Mesenchymal stem cell (in vitro differentiated cells and primary cell): ENCODE results near the gene LAMA5.

ENCODE experiments used
- DNase-seq: peaks from one replicate; pipeline ENCODE4 v3.0.0-alpha.2; 2013
- H2AFZ ChIP-seq: one replicate; pipeline ENCODE4 v1.6.1; 2013; ENCODE audit warnings: low read depth, mild to moderate bottlenecking, control low read depth, inconsistent platforms, low read length, moderate library complexity
- H2AK5ac ChIP-seq: 2 replicates; pipeline ENCODE4 v1.6.1; 2013; ENCODE audit warnings: low read length, moderate library complexity, mild to moderate bottlenecking, inconsistent platforms; ENCODE audit not compliant: severe bottlenecking
- H2BK120ac ChIP-seq: one replicate; pipeline ENCODE4 v1.6.1; 2013; ENCODE audit warnings: low read depth, mild to moderate bottlenecking, inconsistent platforms, low read length, moderate library complexity
- H2BK12ac ChIP-seq, 2 experiments: one replicate each; pipeline ENCODE4 v1.6.1; 2013; ENCODE audit warnings: inconsistent platforms in 2 of 2, low read length in 2 of 2, mild to moderate bottlenecking in 2 of 2, moderate library complexity in 2 of 2, control low read depth in 1 of 2
- H2BK15ac ChIP-seq: one replicate; pipeline ENCODE4 v1.6.1; 2013; ENCODE audit warnings: mild to moderate bottlenecking, low read depth, inconsistent platforms; ENCODE audit not compliant: poor library complexity, severe bottlenecking
- H2BK5ac ChIP-seq: 2 replicates; pipeline ENCODE4 v1.6.1; 2013; ENCODE audit warnings: low read depth, mild to moderate bottlenecking, low read length, control low read depth, inconsistent platforms; ENCODE audit not compliant: poor library complexity, severe bottlenecking
- H3K14ac ChIP-seq, 2 experiments: one replicate each; pipeline ENCODE4 v1.6.1; 2013; ENCODE audit warnings: inconsistent platforms in 2 of 2, low read length in 2 of 2, control low read depth in 1 of 2, mild to moderate bottlenecking in 1 of 2, moderate library complexity in 1 of 2
- H3K18ac ChIP-seq, 2 experiments: one replicate each; pipeline ENCODE4 v1.6.1; 2013; ENCODE audit warnings: inconsistent platforms in 2 of 2, low read length in 2 of 2, control low read depth in 1 of 2, low read depth in 1 of 2, mild to moderate bottlenecking in 1 of 2
- H3K23ac ChIP-seq, 2 experiments: one replicate each; pipeline ENCODE4 v1.6.1; 2013; ENCODE audit warnings: inconsistent platforms in 2 of 2, low read length in 2 of 2, mild to moderate bottlenecking in 2 of 2, moderate library complexity in 2 of 2, control low read depth in 1 of 2
- H3K27ac ChIP-seq: 2 replicates; pipeline ENCODE4 v1.5.1; 2013; ENCODE audit warnings: mild to moderate bottlenecking, moderate library complexity, low read length, control low read depth, inconsistent platforms; ENCODE audit not compliant: poor library complexity, severe bottlenecking
- H3K27me3 ChIP-seq, 2 experiments: 2 replicates each; pipeline versions ENCODE4 v1.6.1 to v1.7.0; 2013; ENCODE audit warnings: low read length in 2 of 2, mild to moderate bottlenecking in 2 of 2, moderate library complexity in 2 of 2, control low read depth in 1 of 2, inconsistent platforms in 1 of 2; ENCODE audit not compliant: control insufficient read depth in 1 of 2, insufficient read depth in 1 of 2
- H3K36me3 ChIP-seq, 2 experiments: 2 replicates each; pipeline versions ENCODE4 v1.6.1 to v1.7.0; 2013; ENCODE audit warnings: low read length in 2 of 2, control low read depth in 1 of 2, inconsistent platforms in 1 of 2, low read depth in 1 of 2, mild to moderate bottlenecking in 1 of 2; ENCODE audit not compliant: insufficient read depth in 2 of 2, control insufficient read depth in 1 of 2
- H3K4ac ChIP-seq, 2 experiments: one replicate each; pipeline ENCODE4 v1.6.1; 2013; ENCODE audit warnings: inconsistent platforms in 2 of 2, low read length in 2 of 2, mild to moderate bottlenecking in 2 of 2, moderate library complexity in 2 of 2, control low read depth in 1 of 2, low read depth in 1 of 2
- H3K4me1 ChIP-seq: 2 replicates; pipeline ENCODE4 v1.6.1; 2013; ENCODE audit warnings: low read depth, low read length, control low read depth; ENCODE audit not compliant: control insufficient read depth, insufficient read depth
- H3K4me2 ChIP-seq: 2 replicates; pipeline ENCODE4 v1.6.1; 2013; ENCODE audit warnings: low read length, mild to moderate bottlenecking, inconsistent platforms; ENCODE audit not compliant: poor library complexity, severe bottlenecking
- H3K4me3 ChIP-seq, 2 experiments: 2 replicates each; pipeline versions ENCODE4 v1.5.1 to v1.7.0; 2013; ENCODE audit warnings: low read length in 2 of 2, mild to moderate bottlenecking in 2 of 2, control low read depth in 1 of 2, low read depth in 1 of 2; ENCODE audit not compliant: insufficient read depth in 1 of 2
- H3K79me1 ChIP-seq: replicated peaks from 2 replicates; pipeline ENCODE4 v1.6.1; 2013; ENCODE audit warnings: mild to moderate bottlenecking, control low read depth, low read length, inconsistent platforms; ENCODE audit not compliant: poor library complexity, severe bottlenecking
- H3K9ac ChIP-seq: 2 replicates; pipeline ENCODE4 v1.7.0; 2013; ENCODE audit warnings: mild to moderate bottlenecking, low read length, moderate library complexity
- H3K9me3 ChIP-seq: 2 replicates; pipeline ENCODE4 v1.7.0; 2013; ENCODE audit warnings: mild to moderate bottlenecking, low read length; ENCODE audit not compliant: control insufficient read depth
- H4K8ac ChIP-seq: one replicate; pipeline ENCODE4 v1.6.1; 2013; ENCODE audit warnings: inconsistent platforms, mild to moderate bottlenecking, low read length, moderate library complexity
- H4K91ac ChIP-seq: one replicate; pipeline ENCODE4 v1.6.1; 2013; ENCODE audit warnings: mild to moderate bottlenecking, low read length, inconsistent platforms
- WGBS: methylation state at CpG from one replicate; pipeline ENCODE4 v1.1.7; 2013; ENCODE audit warnings: mixed read lengths; 5-methylcytosine and 5-hydroxymethylcytosine counted together

LAMA5 gene

DNA sequence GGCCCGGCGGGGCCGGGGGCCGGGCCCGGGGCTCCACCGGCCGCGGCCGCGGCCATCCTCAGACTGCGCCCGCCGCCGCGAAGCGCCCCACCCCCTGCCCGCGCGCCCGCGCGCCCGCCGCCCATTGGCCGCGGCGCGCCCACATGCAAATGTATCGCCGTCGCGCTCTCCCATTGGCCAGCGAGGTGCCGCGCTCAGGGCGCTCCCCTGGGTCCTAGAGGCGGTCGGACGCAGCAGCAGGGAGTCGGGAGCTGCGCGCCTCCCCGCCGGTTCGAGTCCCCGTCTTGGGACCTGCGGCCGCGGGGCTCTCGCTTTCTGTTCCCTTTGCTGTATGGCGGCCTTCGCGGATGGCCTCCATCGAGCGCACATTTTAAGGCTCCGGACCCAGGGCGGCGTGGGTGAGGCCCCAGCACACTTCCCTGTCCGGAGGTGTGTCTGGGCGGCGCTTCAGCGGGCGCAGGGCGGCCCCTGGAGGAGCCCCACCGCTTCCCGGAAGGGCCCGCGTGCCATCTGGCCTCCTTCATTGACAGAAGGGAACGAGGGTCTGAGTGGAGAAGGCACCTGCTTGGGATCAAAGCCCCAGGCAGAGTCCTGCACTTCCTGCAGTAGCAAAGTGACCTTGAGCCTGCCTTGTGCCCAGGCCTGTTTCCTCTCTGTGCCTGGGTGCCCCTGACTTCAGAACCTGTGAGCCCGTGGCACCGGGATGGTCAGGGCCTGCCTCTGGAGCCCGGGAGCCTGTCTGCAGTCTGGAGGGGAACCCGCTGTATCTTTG is 40.3 kb upstream of the LAMA5 start, which contains the start of gene CABLES2:
Gene CABLES2 (minus strand): TSS at position 65 of the 772 bp plus-strand sequence. CDS start 9 bp downstream, at position 56.
- peaks cover 20% of the 10 kb centered on the region for H3K79me1 ChIP-seq
- H3K9ac ChIP-seq = peak within 1 kb of the TSS; percentile 88
- H4K91ac ChIP-seq = peak within 1 kb of the TSS; percentile 9
- H3K14ac ChIP-seq = peak within 1 kb of the TSS in 1 of 2 experiments; percentile 61
- H2BK5ac ChIP-seq = no peak within 1 kb of the TSS
- peak within 1 kb of the TSS; percentile 75 to 87 for H3K4me3 ChIP-seq
- H4K8ac ChIP-seq = peak within 1 kb of the TSS; percentile 45
- peak within 1 kb of the TSS in 1 of 2 experiments; percentile 9 for H3K23ac ChIP-seq
- H3K9me3 ChIP-seq = no peaks in the 10 kb centered on the region
- peak within 1 kb of the TSS; percentile 48 for H2AFZ ChIP-seq
- H2AK5ac ChIP-seq = no peak within 1 kb of the TSS
- H2BK12ac ChIP-seq = no peak within 1 kb of the TSS
- H3K4me1 ChIP-seq = peaks cover 41% of the 10 kb centered on the region
- peaks cover 7 to 37% of the 10 kb centered on the region in 2 experiments for H3K27me3 ChIP-seq
- H3K4ac ChIP-seq = peak within 1 kb of the TSS; percentile 24 to 47
- no peak within 1 kb of the TSS for H2BK15ac ChIP-seq
- H3K36me3 ChIP-seq = peaks cover 0 to 21% of the 10 kb centered on the region in 2 experiments
- peak; percentile 93 for DNase-seq
- peak within 1 kb of the TSS; percentile 58 for H3K4me2 ChIP-seq
- 9% methylated on average over 57 of the region's 73 CpGs for WGBS
- H2BK120ac ChIP-seq = peak within 1 kb of the TSS; percentile 59
- H3K18ac ChIP-seq = peak within 1 kb of the TSS; percentile 16 to 74
- H3K27ac ChIP-seq = no peak within 1 kb of the TSS

GRCh38 chr20:62406635-62407176 is 39.6 kb upstream of the LAMA5 start:
- Histone ChIP-seq H2BK12ac (no peak overlapping the region), H2BK15ac (no peak overlapping the region), H3K4me1 (peaks cover 41% of the 10 kb centered on the region), H3K27ac (no peak overlapping the region), H3K4me2 (peak overlapping the region; percentile 58), H2AK5ac (no peak overlapping the region), H4K8ac (no peak overlapping the region), H3K79me1 (peaks cover 20% of the 10 kb centered on the region), H3K18ac (no peak overlapping the region), H2BK120ac (peak overlapping the region; percentile 59), H2AFZ (peak overlapping the region; percentile 34), H3K23ac (peak overlapping the region in 1 of 2 experiments; percentile 9), H3K4ac (peak overlapping the region in 1 of 2 experiments; percentile 47), H4K91ac (peak overlapping the region; percentile 9), H3K9ac (peak overlapping the region; percentile 88), H3K27me3 (peaks cover 4 to 30% of the 10 kb centered on the region in 2 experiments), H3K9me3 (no peaks in the 10 kb centered on the region), H3K4me3 (peak overlapping the region; percentile 75 to 87), H3K14ac (peak overlapping the region in 1 of 2 experiments; percentile 61), H2BK5ac (no peak overlapping the region), H3K36me3 (peaks cover 0 to 25% of the 10 kb centered on the region in 2 experiments)
- DNase-seq = no peak
- WGBS = 4% methylated on average over 10 of the region's 42 CpGs

GRCh38 chr20:62405981-62406513 is 38.9 kb upstream of the LAMA5 start:
- no peak for DNase-seq
- H4K91ac ChIP-seq = peak overlapping the region; percentile 8
- no peak overlapping the region for H2AFZ ChIP-seq
- no peak overlapping the region for H3K18ac ChIP-seq
- peaks cover 0 to 32% of the 10 kb centered on the region in 2 experiments for H3K36me3 ChIP-seq
- H3K9me3 ChIP-seq = no peaks in the 10 kb centered on the region
- H3K79me1 ChIP-seq = peaks cover 26% of the 10 kb centered on the region
- no peak overlapping the region for H2AK5ac ChIP-seq
- H3K27me3 ChIP-seq = peaks cover 4 to 24% of the 10 kb centered on the region in 2 experiments
- H2BK15ac ChIP-seq = no peak overlapping the region
- H2BK5ac ChIP-seq = no peak overlapping the region
- no peak overlapping the region for H4K8ac ChIP-seq
- peak overlapping the region; percentile 75 to 87 for H3K4me3 ChIP-seq
- WGBS = 77% methylated on average over 10 of the region's 10 CpGs
- H3K14ac ChIP-seq = peak overlapping the region in 1 of 2 experiments; percentile 61
- peaks cover 43% of the 10 kb centered on the region for H3K4me1 ChIP-seq
- H3K23ac ChIP-seq = peak overlapping the region in 1 of 2 experiments; percentile 43
- H2BK12ac ChIP-seq = no peak overlapping the region
- no peak overlapping the region for H3K4ac ChIP-seq
- H3K9ac ChIP-seq = peak overlapping the region; percentile 88
- peak overlapping the region; percentile 58 for H3K4me2 ChIP-seq
- no peak overlapping the region for H2BK120ac ChIP-seq
- no peak overlapping the region for H3K27ac ChIP-seq
